ENCODE data around the gene SYS1. TPM values are rescaled to one million over a fixed set of nuclear protein-coding genes. Genes with fewer than 3 reads are reported as not detected.

The SYS1 gene
- total and polyA plus RNA-seq, 12 donors, result 16.0 to 83.2 (median 32.9) TPM

GRCh38 chr20:45377269-45377668 lies 14.3 kb downstream of the SYS1 start:
- 82 to 96% (median 88%) methylated on average over 3 to 11 of the region's 11 CpGs for WGBS, 4 donors
- no peak for TF ChIP-seq POLR2A (IDR thresholded peaks at IDR 0.05)
- TF ChIP-seq, protein P1, sequence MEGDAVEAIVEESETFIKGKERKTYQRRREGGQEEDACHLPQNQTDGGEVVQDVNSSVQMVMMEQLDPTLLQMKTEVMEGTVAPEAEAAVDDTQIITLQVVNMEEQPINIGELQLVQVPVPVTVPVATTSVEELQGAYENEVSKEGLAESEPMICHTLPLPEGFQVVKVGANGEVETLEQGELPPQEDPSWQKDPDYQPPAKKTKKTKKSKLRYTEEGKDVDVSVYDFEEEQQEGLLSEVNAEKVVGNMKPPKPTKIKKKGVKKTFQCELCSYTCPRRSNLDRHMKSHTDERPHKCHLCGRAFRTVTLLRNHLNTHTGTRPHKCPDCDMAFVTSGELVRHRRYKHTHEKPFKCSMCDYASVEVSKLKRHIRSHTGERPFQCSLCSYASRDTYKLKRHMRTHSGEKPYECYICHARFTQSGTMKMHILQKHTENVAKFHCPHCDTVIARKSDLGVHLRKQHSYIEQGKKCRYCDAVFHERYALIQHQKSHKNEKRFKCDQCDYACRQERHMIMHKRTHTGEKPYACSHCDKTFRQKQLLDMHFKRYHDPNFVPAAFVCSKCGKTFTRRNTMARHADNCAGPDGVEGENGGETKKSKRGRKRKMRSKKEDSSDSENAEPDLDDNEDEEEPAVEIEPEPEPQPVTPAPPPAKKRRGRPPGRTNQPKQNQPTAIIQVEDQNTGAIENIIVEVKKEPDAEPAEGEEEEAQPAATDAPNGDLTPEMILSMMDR (IDR thresholded peaks at IDR 0.05), result no peak
- intact Hi-C loops (cut with DNase I), result no loop called here

GRCh38 chr20:45378191-45378590 lies 15.2 kb downstream of the SYS1 start, which contains the start of gene TP53TG5:
Gene TP53TG5, minus strand, starts transcription at chr20:45378325. Its CDS starts 89 bp downstream, at chr20:45378236.
- WGBS, 4 donors, result 86 to 93% (median 93%) methylated on average over 1 of the region's 1 CpG
- Histone ChIP-seq H3K4me1 (replicated peaks in 1 of 2) (peaks cover 0 to 6% of the 10 kb centered on the region in 2 donors), H3K9me3 (replicated peaks in 1 of 3) (no peaks in the 10 kb centered on the region), H3K4me3 (no peak within 1 kb of the TSS), H3K27me3 (no peaks in the 10 kb centered on the region), H3K27ac (no peak within 1 kb of the TSS), H3K36me3 (replicated peaks in 1 of 2) (no peaks in the 10 kb centered on the region)
- intact Hi-C loops (cut with DNase I), result no loop called here
- TF ChIP-seq POLR2A (IDR thresholded peaks at IDR 0.05), result no peak
- TF ChIP-seq, protein P1 (IDR thresholded peaks at IDR 0.05), result no peak
- no peak for DNase-seq

More at GRCh38 chr20:45377269-45377668, 14.3 kb downstream of the SYS1 start:
- H3K27me3 ChIP-seq, result no peaks in the 10 kb centered on the region
- DNase-seq, result no peak
- no peak overlapping the region for H3K4me3 ChIP-seq
- H3K9me3 ChIP-seq (replicated peaks in 1 of 3), result no peaks in the 10 kb centered on the region
- H3K27ac ChIP-seq, result no peak overlapping the region
- peaks cover 0 to 10% of the 10 kb centered on the region in 2 donors for H3K4me1 ChIP-seq (replicated peaks in 1 of 2)
- no peaks in the 10 kb centered on the region for H3K36me3 ChIP-seq (replicated peaks in 1 of 2)

GRCh38 chr20:45387274-45387673 lies 24.3 kb downstream of the SYS1 start:
- Histone ChIP-seq H3K4me1 (replicated peaks in 1 of 2) (no peaks in the 10 kb centered on the region), H3K27me3 (no peaks in the 10 kb centered on the region), H3K27ac (no peak overlapping the region), H3K9me3 (replicated peaks in 1 of 3) (no peaks in the 10 kb centered on the region), H3K4me3 (no peak overlapping the region), H3K36me3 (replicated peaks in 1 of 2) (no peaks in the 10 kb centered on the region)
- intact Hi-C loops (cut with DNase I), result no loop called here
- 93 to 97% (median 95%) methylated on average over 1 of the region's 1 CpG for WGBS, 4 donors
- TF ChIP-seq, protein P1 (IDR thresholded peaks at IDR 0.05), result no peak
- no peak for TF ChIP-seq POLR2A (IDR thresholded peaks at IDR 0.05)
- no peak for DNase-seq

DNA sequence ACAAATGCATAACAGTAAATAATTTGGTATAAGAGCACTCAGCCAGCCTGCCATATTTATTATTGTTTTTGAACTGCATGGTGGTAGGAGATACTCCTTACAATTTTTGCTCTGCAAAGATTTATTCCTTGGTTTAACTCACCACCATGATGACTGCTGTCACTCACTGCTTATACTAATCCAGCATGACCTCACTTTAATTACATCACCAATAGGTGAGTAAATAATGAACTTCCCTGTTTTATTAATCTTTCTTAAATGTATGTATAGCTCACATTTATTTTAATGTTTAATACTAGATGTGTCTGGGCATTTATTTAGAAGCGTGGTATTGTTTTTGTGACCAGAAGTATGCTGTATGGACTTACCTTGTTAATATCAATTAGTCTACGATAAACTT lies 28.0 kb downstream of the SYS1 start:
- no peaks in the 10 kb centered on the region for H3K27me3 ChIP-seq
- intact Hi-C loops (cut with DNase I), result no loop called here
- TF ChIP-seq, protein P1 (IDR thresholded peaks at IDR 0.05), result no peak
- TF ChIP-seq POLR2A (IDR thresholded peaks at IDR 0.05), result no peak
- H3K4me1 ChIP-seq (replicated peaks in 1 of 2), result no peaks in the 10 kb centered on the region
- 93 to 98% (median 96%) methylated on average over 2 of the region's 2 CpGs for WGBS, 4 donors
- no peak overlapping the region for H3K27ac ChIP-seq
- no peaks in the 10 kb centered on the region for H3K36me3 ChIP-seq (replicated peaks in 1 of 2)
- DNase-seq, result no peak
- H3K9me3 ChIP-seq (replicated peaks in 1 of 3), result no peaks in the 10 kb centered on the region
- no peak overlapping the region for H3K4me3 ChIP-seq

Data from adrenal gland (tissue), 12 donors.